ENCODE measurements around the gene HDGFL2.
"Not testable (repeated sequence)": the region's sequence is repeated elsewhere in the genome, so short reads cannot be mapped to it uniquely, and the experiment has no call there.

The HDGFL2 gene

DNA sequence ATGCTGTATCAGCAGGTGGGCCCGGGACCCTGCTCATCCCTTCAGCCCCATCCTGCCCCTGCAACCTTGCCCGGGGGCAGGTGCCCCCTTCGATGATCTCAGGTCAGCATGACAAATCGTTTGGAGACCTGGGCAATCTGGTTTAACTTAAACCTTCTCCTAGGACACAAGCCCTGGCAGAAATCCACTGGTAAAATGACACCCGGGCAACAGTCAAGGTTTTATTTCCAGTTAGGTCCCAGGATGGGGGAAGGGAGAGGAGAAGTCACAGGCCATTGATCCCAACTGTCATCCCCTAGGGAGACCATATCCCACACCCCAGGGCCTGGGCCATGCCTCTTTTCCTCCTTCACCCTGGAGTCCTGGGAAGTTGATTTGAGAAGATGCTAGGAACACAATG, 64.7 kb downstream of the HDGFL2 start:
- no peak for DNase-seq (ENCODE audit: insufficient read length, low spot score)
- TF ChIP-seq SPI1 (IDR thresholded peaks at IDR 0.05; ENCODE audit: low read depth, low read length) = no peak
- FAIRE-seq = no peak

- no peak for DNase-seq (ENCODE audit: insufficient read length, low spot score)
- FAIRE-seq = no peak
- TF ChIP-seq PAX5 (IDR thresholded peaks at IDR 0.05; ENCODE audit: insufficient read depth, low read length, severe bottlenecking) (no peak), POLR2AphosphoS5 (IDR thresholded peaks at IDR 0.05; ENCODE audit: low read depth, low read length) (no peak), SPI1 (IDR thresholded peaks at IDR 0.05; ENCODE audit: low read depth, low read length) (no peak), POLR2A (IDR thresholded peaks at IDR 0.05; ENCODE audit: low read depth, low read length) (no peak), TAF1 (IDR thresholded peaks at IDR 0.05; ENCODE audit: low read depth, low read length) (no peak), POU2F2 (IDR thresholded peaks at IDR 0.05; ENCODE audit: low read depth, low read length) (no peak)
Measured at GRCh38 chr19:4537953-4538600, 66.0 kb downstream of the HDGFL2 start.

DNA sequence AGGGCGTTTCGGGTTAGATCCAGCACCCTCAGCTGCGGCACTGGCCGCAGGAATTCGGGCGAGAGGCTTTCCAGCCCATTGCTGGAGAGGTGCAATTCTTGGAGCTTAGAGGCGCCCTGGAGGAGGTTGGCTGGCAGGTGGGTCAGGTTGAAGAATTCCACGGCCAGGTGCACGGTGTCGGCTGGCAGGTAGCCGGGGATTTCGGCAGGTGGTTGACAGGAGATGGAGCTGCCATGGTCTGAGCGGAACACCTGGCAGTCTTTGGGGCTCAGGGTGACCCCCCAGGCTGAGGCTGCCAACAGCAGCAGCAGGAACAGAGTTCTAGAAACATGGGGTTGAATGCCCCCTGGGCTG, 66.5 kb downstream of the HDGFL2 start:
- FAIRE-seq (no peak), DNase-seq (ENCODE audit: insufficient read length, low spot score) (no peak)
- TF ChIP-seq POLR2AphosphoS5 (IDR thresholded peaks at IDR 0.05; ENCODE audit: low read depth, low read length) = no peak
- TF ChIP-seq TAF1 (IDR thresholded peaks at IDR 0.05; ENCODE audit: low read depth, low read length) = no peak
- no peak for TF ChIP-seq PAX5 (IDR thresholded peaks at IDR 0.05; ENCODE audit: insufficient read depth, low read length, severe bottlenecking)
- no peak for TF ChIP-seq SPI1 (IDR thresholded peaks at IDR 0.05; ENCODE audit: low read depth, low read length)
- TF ChIP-seq POLR2A (IDR thresholded peaks at IDR 0.05; ENCODE audit: low read depth, low read length) = no peak

DNA sequence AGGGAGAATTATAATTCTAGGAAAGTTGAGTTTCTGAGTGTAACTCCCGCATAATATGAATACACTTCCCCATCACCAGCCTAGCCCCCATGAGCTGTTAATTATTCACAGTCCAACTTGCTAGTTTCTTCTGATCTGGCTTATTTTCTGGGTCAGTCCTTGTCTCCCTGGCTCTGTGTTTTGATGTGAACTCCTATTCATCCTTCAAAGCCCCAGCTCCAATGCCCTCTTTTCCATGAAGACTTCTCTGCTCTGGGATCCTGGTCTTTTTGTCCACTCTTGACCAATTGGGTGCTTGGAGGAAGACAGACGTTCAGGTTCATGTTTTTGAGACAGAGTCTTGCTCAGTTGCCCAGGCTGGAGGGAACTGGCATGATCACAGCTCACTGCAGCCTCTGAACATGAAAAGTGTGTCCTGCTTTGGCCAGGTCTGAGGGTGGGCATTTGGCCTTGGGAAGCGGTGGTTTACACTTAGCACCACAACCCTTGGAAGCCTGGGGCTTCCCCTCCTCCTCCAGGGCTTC, 67.1 kb downstream of the HDGFL2 start:
- FAIRE-seq (no peak), DNase-seq (ENCODE audit: insufficient read length, low spot score) (no peak)
- TF ChIP-seq TAF1 (IDR thresholded peaks at IDR 0.05; ENCODE audit: low read depth, low read length) (no peak), POU2F2 (IDR thresholded peaks at IDR 0.05; ENCODE audit: low read depth, low read length) (no peak), SPI1 (IDR thresholded peaks at IDR 0.05; ENCODE audit: low read depth, low read length) (no peak), POLR2A (IDR thresholded peaks at IDR 0.05; ENCODE audit: low read depth, low read length) (no peak), PAX5 (IDR thresholded peaks at IDR 0.05; ENCODE audit: insufficient read depth, low read length, severe bottlenecking) (no peak), POLR2AphosphoS5 (IDR thresholded peaks at IDR 0.05; ENCODE audit: low read depth, low read length) (no peak)

GRCh38 chr19:4539693-4540581, 67.8 kb downstream of the HDGFL2 start, which contains the start of gene LRG1:
Gene LRG1 (minus strand): TSS chr19:4540036. CDS start chr19:4540013, 23 bp downstream.
- TF ChIP-seq PAX5 (IDR thresholded peaks at IDR 0.05; ENCODE audit: insufficient read depth, low read length, severe bottlenecking) (no peak), POU2F2 (IDR thresholded peaks at IDR 0.05; ENCODE audit: low read depth, low read length) (no peak), POLR2A (IDR thresholded peaks at IDR 0.05; ENCODE audit: low read depth, low read length) (no peak), SPI1 (IDR thresholded peaks at IDR 0.05; ENCODE audit: low read depth, low read length) (no peak)
- peak; percentile 68 for FAIRE-seq
- no peak for DNase-seq (ENCODE audit: insufficient read length, low spot score)

GRCh38 chr19:4541114-4541805, 69.2 kb downstream of the HDGFL2 start:
- FAIRE-seq (no peak), DNase-seq (ENCODE audit: insufficient read length, low spot score) (no peak)
- no peak for TF ChIP-seq POLR2AphosphoS5 (IDR thresholded peaks at IDR 0.05; ENCODE audit: low read depth, low read length)
- TF ChIP-seq POU2F2 (IDR thresholded peaks at IDR 0.05; ENCODE audit: low read depth, low read length) = no peak
- TF ChIP-seq PAX5 (IDR thresholded peaks at IDR 0.05; ENCODE audit: insufficient read depth, low read length, severe bottlenecking) = no peak
- TF ChIP-seq TAF1 (IDR thresholded peaks at IDR 0.05; ENCODE audit: low read depth, low read length) = no peak
- TF ChIP-seq POLR2A (IDR thresholded peaks at IDR 0.05; ENCODE audit: low read depth, low read length) = no peak
- no peak for TF ChIP-seq SPI1 (IDR thresholded peaks at IDR 0.05; ENCODE audit: low read depth, low read length)

DNA sequence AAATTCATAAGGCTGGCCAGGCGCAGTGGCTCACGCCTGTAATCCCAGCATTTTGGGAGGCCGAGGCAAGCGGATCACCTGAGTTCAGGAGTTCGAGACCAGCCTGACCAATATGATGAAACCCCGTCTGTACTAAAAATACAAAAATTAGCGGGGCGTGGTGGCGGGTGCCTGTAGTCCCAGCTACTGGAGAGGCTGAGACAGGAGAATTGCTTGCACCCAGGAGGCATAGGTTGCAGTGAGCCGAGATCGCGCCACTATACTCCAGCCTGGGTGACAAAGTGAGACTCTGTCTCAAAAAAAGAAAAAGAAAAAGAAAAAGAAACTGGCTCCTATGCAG, 69.7 kb downstream of the HDGFL2 start:
- not testable (repeated sequence) for DNase-seq (ENCODE audit: insufficient read length, low spot score)

GRCh38 chr19:4542896-4543841, 71.1 kb downstream of the HDGFL2 start:
- DNase-seq (ENCODE audit: insufficient read length, low spot score) (no peak), FAIRE-seq (no peak)
- TF ChIP-seq SPI1 (IDR thresholded peaks at IDR 0.05; ENCODE audit: low read depth, low read length) = no peak
- no peak for TF ChIP-seq POLR2A (IDR thresholded peaks at IDR 0.05; ENCODE audit: low read depth, low read length)
- no peak for TF ChIP-seq PAX5 (IDR thresholded peaks at IDR 0.05; ENCODE audit: insufficient read depth, low read length, severe bottlenecking)
- TF ChIP-seq TAF1 (IDR thresholded peaks at IDR 0.05; ENCODE audit: low read depth, low read length) = no peak
- no peak for TF ChIP-seq POU2F2 (IDR thresholded peaks at IDR 0.05; ENCODE audit: low read depth, low read length)
- TF ChIP-seq POLR2AphosphoS5 (IDR thresholded peaks at IDR 0.05; ENCODE audit: low read depth, low read length) = no peak

More for the DNA sequence above, 69.7 kb downstream of the HDGFL2 start:
- not testable (repeated sequence) for FAIRE-seq

Data from GM12891 (cell line).